IPS-20b (cell line): ENCODE results near the gene GOLGA6B.
A peak's percentile ranks its signal among the peaks of the same experiment; 100 is the strongest.
"Not testable (repeated sequence)": the region's sequence is repeated elsewhere in the genome, so short reads cannot be mapped to it uniquely, and the experiment has no call there.

Experiments
- H3K27ac ChIP-seq: one replicate; pipeline ENCODE4 v1.5.1; 2013; ENCODE audit warnings: low read length
- H3K27me3 ChIP-seq: 2 replicates; pipeline ENCODE4 v1.6.1; 2013; ENCODE audit warnings: mild to moderate bottlenecking, low read length, inconsistent platforms; ENCODE audit not compliant: insufficient read depth
- H3K36me3 ChIP-seq: 2 replicates; pipeline ENCODE4 v1.6.1; 2013; ENCODE audit warnings: low read depth, mild to moderate bottlenecking, inconsistent platforms, low read length, moderate library complexity; ENCODE audit not compliant: insufficient read depth
- H3K4me1 ChIP-seq: 2 replicates; pipeline ENCODE4 v1.6.1; 2013; ENCODE audit warnings: mild to moderate bottlenecking, control low read depth, inconsistent platforms, low read length, moderate library complexity; ENCODE audit not compliant: insufficient read depth
- H3K4me3 ChIP-seq: 2 replicates; pipeline ENCODE4 v1.5.1; 2013; ENCODE audit warnings: mild to moderate bottlenecking, low read length, inconsistent platforms
- H3K9ac ChIP-seq: 2 replicates; pipeline ENCODE4 v1.6.1; 2013; ENCODE audit warnings: low read depth, mild to moderate bottlenecking, inconsistent platforms, low read length, moderate library complexity
- H3K9me3 ChIP-seq: 2 replicates; pipeline ENCODE4 v1.6.1; 2013; ENCODE audit warnings: mild to moderate bottlenecking, low read depth, low read length, inconsistent platforms; ENCODE audit not compliant: insufficient read depth

GOLGA6B gene

GRCh38 chr15:72670656-72671352 lies 16.3 kb downstream of the GOLGA6B start:
- peaks cover 19% of the 10 kb centered on the region; the same call in 1 of the 2 replicates for H3K4me1 ChIP-seq
- H3K9ac ChIP-seq = 0 out of 2 replicates have a peak overlapping the region, but pooled peaks have one; percentile 16
- peak overlapping the region; percentile 67 for H3K4me3 ChIP-seq
- H3K9me3 ChIP-seq, H3K36me3 ChIP-seq, H3K27me3 ChIP-seq, H3K27ac ChIP-seq: not testable (repeated sequence)

GRCh38 chr15:72671525-72671924 lies 17.0 kb downstream of the GOLGA6B start:
- peaks cover 19% of the 10 kb centered on the region; the same call in 1 of the 2 replicates for H3K4me1 ChIP-seq
- peak overlapping the region; percentile 32; the same call in 1 of the 2 replicates for H3K9ac ChIP-seq
- H3K36me3 ChIP-seq = no peaks in the 10 kb centered on the region
- H3K27ac ChIP-seq = peak overlapping the region; percentile 39
- no peaks in the 10 kb centered on the region for H3K27me3 ChIP-seq
- H3K4me3 ChIP-seq = peak overlapping the region; percentile 67; the same call in 1 of the 2 replicates
- H3K9me3 ChIP-seq = no peaks in the 10 kb centered on the region

GRCh38 chr15:72676838-72677237 lies 22.3 kb downstream of the GOLGA6B start:
- H3K27me3 ChIP-seq = no peaks in the 10 kb centered on the region
- H3K27ac ChIP-seq = no peak overlapping the region

GRCh38 chr15:72680931-72681330 lies 26.4 kb downstream of the GOLGA6B start:
- no peak overlapping the region for H3K9ac ChIP-seq
- no peaks in the 10 kb centered on the region for H3K9me3 ChIP-seq
- no peaks in the 10 kb centered on the region for H3K27me3 ChIP-seq
- H3K4me1 ChIP-seq = no peaks in the 10 kb centered on the region; the same call in 1 of the 2 replicates
- no peak overlapping the region for H3K4me3 ChIP-seq
- no peaks in the 10 kb centered on the region for H3K36me3 ChIP-seq
- no peak overlapping the region for H3K27ac ChIP-seq

More at GRCh38 chr15:72676838-72677237, 22.3 kb downstream of the GOLGA6B start:
- Histone ChIP-seq H3K4me3 (no peak overlapping the region), H3K36me3 (no peaks in the 10 kb centered on the region), H3K9me3 (no peaks in the 10 kb centered on the region), H3K9ac (no peak overlapping the region), H3K4me1 (peaks cover 11% of the 10 kb centered on the region; the same call in 1 of the 2 replicates)

- Histone ChIP-seq H3K9me3 (no peaks in the 10 kb centered on the region), H3K4me3 (no peak overlapping the region), H3K36me3 (no peaks in the 10 kb centered on the region), H3K9ac (no peak overlapping the region), H3K27ac (no peak overlapping the region), H3K27me3 (no peaks in the 10 kb centered on the region), H3K4me1 (no peaks in the 10 kb centered on the region; the same call in 1 of the 2 replicates)
Measured at GRCh38 chr15:72682772-72683171, 28.3 kb downstream of the GOLGA6B start.

- Histone ChIP-seq H3K4me1 (no peaks in the 10 kb centered on the region; the same call in 1 of the 2 replicates), H3K9me3 (no peaks in the 10 kb centered on the region), H3K27ac (peak overlapping the region; percentile 68), H3K9ac (peak overlapping the region; percentile 90), H3K27me3 (no peaks in the 10 kb centered on the region), H3K4me3 (peak overlapping the region; percentile 94), H3K36me3 (no peaks in the 10 kb centered on the region)
Measured at GRCh38 chr15:72685301-72685924, 30.9 kb downstream of the GOLGA6B start.

- no peaks in the 10 kb centered on the region for H3K36me3 ChIP-seq
- peak within 1 kb of the TSS; percentile 90 for H3K9ac ChIP-seq
- no peaks in the 10 kb centered on the region for H3K9me3 ChIP-seq
- H3K4me1 ChIP-seq = no peaks in the 10 kb centered on the region; the same call in 1 of the 2 replicates
- no peaks in the 10 kb centered on the region for H3K27me3 ChIP-seq
- H3K4me3 ChIP-seq = peak within 1 kb of the TSS; percentile 94
- peak within 1 kb of the TSS; percentile 68 for H3K27ac ChIP-seq
Measured at GRCh38 chr15:72685925-72686794, 31.7 kb downstream of the GOLGA6B start, which contains the start of the genes BBS4 and HIGD2B. Gene BBS4, plus strand, starts transcription at chr15:72686207. Its CDS starts 21 bp downstream, at chr15:72686228. Gene HIGD2B, minus strand, starts transcription at chr15:72686182. Its CDS starts 9,808 bp downstream, at chr15:72676374.

GRCh38 chr15:72688697-72689096 lies 34.2 kb downstream of the GOLGA6B start:
- no peaks in the 10 kb centered on the region for H3K4me1 ChIP-seq
- no peaks in the 10 kb centered on the region for H3K27me3 ChIP-seq
- no peak overlapping the region for H3K4me3 ChIP-seq
- H3K9ac ChIP-seq = no peak overlapping the region
- no peaks in the 10 kb centered on the region for H3K9me3 ChIP-seq
- H3K27ac ChIP-seq = no peak overlapping the region
- no peaks in the 10 kb centered on the region for H3K36me3 ChIP-seq

- Histone ChIP-seq H3K9me3 (no peaks in the 10 kb centered on the region), H3K4me3 (no peak overlapping the region)
Measured at GRCh38 chr15:72690938-72691337, 36.4 kb downstream of the GOLGA6B start.

GRCh38 chr15:72698938-72699337 lies 44.4 kb downstream of the GOLGA6B start:
- Histone ChIP-seq H3K4me1 (no peaks in the 10 kb centered on the region), H3K4me3 (no peak overlapping the region), H3K36me3 (no peaks in the 10 kb centered on the region), H3K9me3 (no peaks in the 10 kb centered on the region), H3K27ac (no peak overlapping the region), H3K9ac (no peak overlapping the region), H3K27me3 (no peaks in the 10 kb centered on the region)

More at GRCh38 chr15:72690938-72691337, 36.4 kb downstream of the GOLGA6B start:
- no peaks in the 10 kb centered on the region for H3K36me3 ChIP-seq
- no peak overlapping the region for H3K27ac ChIP-seq
- H3K4me1 ChIP-seq = no peaks in the 10 kb centered on the region
- H3K9ac ChIP-seq = no peak overlapping the region
- H3K27me3 ChIP-seq = no peaks in the 10 kb centered on the region

- H3K4me1 ChIP-seq = no peaks in the 10 kb centered on the region
- H3K27ac ChIP-seq = no peak overlapping the region
- no peaks in the 10 kb centered on the region for H3K9me3 ChIP-seq
- H3K4me3 ChIP-seq = no peak overlapping the region
- no peak overlapping the region for H3K9ac ChIP-seq
- H3K36me3 ChIP-seq = no peaks in the 10 kb centered on the region
- H3K27me3 ChIP-seq = no peaks in the 10 kb centered on the region
Measured at GRCh38 chr15:72700076-72700475, 45.6 kb downstream of the GOLGA6B start.
